Effector CD4-positive, alpha-beta T cell (primary cell): ENCODE data around the gene MGAT4B.
A peak's percentile ranks its signal among the peaks of the same experiment; 100 is the strongest.

ENCODE experiments used
- DNase-seq: peaks from one replicate; pipeline ENCODE4 v3.0.0-alpha.2; 2020

Gene MGAT4B

DNA sequence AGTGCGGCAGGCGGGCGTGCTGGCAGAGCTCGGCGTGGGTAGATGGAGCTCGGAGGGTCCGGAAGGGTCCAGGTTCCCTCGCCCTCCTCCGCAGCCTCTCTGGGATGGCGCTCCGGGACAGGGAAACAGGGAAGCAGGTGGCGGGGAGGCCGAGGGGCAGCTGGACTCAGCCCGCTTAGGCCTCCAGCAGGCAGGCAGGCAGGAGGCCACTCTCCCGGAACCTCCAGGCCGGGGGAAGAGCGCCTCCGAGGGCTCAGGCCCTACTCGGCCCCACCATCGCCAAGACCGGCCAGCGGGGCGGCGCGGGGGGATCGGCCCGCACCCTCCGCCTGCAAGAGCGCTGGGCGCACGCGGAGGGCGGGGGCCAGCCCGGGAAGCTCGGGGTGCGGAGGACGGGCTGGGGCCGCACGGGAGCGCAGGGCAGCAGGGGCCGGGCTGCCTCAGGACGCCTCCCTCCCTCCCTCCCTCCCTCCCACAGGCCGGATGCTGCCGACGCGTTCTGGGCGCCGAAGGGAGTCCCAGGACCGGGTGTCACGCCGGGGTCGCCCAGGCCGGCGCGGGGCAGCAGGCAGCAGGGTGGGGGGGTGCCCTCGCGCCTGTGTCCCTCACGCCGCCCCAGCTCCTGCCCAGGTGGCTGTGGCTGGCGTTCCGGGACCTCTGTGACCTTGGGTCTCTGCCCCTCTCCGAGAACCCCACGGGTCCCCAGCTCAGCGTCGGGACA lies 977 bp downstream of the MGAT4B start:
- no peak for DNase-seq

DNA sequence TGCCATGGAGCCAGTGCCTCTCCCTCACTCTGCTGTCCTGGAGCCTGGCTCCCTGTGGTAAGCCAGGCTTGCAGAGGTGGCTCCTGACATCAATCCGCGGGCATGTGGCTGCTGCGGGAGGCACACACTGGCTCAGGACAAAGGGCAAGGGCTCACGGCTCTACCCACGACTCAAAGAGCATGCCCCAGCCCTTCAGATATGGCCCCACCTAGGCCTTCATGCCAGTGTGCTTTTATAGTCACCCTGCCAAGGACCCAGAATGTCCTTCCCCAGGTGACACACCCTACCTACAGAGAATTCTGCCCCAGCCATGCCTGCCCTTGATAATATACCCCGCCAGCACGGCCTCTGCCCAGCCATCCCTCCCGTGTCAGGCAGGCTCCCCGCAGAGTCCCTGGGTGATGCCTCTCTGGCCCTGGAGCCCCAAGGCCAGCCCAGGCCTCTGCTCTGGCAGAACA lies 1.6 kb downstream of the MGAT4B start:
- DNase-seq, result no peak

DNA sequence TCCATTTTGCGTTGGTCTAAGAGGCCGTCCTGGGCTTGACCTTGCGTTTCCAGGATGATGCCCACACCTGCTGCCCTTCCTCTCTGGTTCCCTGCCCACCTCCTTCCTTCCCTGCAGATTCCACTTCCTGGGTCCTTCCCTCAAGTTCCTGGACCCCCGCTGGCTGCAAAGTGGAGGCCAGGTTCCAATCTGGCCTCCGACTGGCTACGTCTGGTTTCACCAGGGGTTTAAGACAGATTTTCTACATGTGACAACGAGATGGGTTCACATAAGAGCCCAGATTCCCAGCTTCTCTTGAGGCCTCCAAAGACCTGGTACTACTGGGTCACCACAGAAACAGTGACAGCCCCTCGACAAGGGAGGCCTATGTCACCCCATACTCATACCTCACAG lies 2.1 kb downstream of the MGAT4B start:
- DNase-seq, result no peak

DNA sequence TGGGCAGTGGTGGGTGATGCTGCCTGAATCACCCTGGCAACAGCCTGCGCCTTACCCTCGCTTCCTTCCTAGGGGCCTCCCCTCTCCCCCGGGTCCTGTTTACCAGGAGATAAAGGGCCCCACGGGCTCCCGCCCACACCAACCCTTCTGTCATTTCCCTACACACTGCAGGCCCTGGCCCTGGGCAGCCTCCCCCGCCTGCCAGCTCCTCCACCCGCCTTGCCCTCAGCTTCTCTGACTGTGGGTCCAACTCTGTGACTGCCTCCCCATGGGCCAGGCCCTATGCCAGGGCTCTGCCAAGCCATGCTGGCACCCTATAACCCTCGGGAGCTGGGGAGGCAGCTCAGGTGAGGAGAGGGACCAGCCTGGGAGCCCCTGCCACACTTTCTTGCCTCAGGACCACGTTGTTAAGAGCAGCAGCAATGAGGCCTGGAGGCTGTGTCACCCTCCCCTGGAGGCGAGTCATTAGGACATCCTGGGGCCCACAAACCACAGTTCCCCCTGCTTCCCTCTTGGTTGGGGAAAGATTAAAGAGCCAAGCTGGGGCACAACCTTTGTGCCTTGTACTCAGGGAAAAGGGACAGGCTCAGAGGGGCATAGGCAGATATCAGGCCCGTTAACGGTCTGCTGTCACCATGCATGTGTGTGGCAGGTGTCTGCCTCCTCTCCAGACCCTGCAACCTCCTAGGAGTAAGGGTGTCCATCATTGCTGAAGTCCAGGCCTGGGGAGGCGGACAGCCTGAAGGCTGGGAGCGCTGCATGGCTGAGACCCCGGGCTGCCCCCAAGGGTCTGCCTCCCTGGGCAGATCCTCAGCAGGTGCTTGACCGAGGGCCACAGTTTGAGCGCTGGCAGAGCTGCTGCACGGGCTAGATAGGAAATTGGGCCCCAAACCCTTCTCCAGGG lies 2.8 kb downstream of the MGAT4B start:
- DNase-seq, result no peak

DNA sequence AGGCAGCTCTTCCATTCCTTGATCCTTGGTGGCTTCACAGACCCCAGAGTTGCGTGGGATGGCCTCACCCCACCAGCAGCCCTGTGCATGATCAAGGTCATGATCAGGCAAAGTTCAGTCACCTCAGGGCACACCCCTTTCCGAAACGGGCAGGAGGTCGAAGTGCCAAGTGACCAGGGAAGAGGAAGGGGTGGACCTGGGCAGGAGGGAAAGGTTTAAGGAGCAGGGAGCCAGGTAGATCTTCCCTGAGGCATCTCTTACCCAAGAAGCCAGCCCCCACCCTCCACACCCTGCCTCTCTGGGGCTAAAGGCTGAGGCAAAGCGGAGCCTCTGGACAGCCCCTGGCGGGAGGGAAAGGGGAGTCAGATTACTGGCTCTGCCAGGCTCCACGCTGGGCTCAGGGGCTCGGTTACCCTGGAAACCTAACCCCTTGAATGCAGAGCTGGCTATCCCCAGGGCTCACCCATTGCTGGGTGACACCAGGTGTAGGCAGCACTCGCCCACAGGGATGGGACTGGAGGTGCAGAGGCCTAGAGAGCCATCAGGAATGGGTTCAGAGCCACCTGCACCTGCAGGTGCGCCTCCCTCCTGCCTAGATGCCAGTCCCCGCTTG lies 3.6 kb downstream of the MGAT4B start:
- no peak for DNase-seq

DNA sequence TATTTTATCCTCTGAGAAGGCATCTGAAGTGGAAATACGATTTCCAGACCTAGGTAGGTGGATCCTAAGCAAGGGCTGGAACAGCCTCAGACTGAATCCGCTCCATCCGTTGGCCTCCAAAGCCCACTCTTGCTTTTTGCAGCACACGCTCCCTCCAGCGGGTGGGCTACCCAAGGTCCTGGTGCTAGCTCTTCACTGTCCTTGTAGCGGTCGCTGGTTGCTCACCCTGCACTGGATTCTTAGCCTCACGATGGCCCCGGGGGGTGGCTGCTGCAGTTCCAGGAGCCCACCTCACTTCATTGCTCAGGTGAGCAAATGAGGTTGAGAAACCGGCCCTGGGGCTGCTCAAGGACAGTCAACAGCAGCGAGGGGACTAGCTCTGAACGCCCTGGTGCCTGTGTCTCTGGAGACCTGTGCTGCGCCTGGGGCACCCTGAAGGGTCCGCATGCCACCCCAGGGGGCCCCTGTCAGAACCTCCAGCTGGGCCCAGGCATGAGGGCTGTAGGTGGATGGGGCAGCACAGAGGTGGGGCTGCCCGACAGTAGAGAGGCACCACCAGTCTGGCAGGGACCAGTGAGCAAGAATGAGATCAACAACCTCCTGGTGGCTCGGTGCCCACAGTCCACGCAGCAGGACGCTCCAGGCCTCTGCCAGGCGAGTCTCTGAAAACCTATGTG lies 4.3 kb downstream of the MGAT4B start:
- DNase-seq, result no peak

DNA sequence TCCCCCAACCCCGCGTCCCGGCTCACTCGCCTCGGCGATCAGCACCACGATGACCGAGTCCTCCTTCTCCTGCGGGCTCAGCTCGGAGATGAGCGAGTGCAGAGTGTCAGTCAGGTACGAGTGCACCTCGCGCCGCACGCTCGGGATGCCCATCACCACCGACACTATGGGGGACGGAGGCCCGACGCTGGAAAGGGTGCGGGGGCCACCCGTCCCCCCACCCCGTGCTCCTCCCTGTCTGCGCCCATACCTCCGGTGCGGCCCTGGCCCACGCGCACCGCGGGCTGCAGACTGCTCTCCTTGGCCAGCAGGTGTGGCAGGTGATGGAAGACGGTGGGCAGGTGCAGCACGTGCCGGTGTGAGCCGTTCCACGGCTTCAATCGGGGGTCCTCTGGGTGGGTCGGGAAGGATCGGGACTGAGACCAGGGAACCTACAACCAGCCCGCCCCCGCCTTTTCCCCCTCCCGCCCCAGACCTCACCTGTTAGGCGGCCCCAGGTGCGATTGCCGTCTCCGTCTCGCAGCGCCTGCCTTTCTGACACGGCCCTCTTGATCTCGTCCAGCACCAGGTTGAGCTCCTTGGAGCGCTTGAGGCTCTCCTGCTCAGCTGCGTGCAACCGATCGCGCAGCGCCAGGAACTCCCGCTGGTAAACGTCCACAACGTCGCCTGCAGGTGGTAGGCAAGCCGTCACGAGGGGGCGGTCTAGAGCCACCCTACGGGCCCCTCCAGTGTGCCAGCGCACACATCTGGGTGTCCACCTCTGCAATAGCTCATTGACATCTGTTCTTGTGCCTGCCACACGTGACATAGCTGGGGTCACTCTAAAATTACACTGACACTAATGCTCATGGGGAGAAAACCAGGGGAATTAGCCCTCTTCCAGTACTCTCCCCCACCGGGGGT lies 5.1 kb downstream of the MGAT4B start:
- peak; percentile 79 for DNase-seq

DNA sequence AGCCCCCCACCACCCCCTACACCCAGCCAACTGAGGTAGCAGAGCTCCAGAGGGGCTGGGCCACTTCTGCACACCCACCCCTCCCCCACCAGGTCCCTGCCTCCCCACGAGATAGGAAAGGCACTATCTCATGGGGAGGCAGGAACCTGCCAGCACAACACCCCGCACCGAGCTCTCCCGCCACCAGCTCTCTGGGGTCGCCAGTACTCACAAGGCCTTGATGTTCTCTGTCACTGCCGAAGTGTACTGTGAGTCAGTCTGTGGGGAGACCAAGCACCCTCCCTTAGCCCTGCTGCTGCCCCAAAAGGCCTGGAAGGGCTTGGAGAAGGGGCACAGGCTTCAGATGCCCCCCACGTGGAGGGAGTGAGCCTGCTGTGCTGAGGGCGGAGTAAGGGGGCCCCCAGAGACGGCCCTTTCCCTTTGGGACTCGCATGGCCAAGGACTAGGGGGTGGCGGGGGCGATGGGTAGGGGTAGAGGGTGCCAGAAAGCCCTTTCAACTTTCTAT lies 5.9 kb downstream of the MGAT4B start:
- no peak for DNase-seq

DNA sequence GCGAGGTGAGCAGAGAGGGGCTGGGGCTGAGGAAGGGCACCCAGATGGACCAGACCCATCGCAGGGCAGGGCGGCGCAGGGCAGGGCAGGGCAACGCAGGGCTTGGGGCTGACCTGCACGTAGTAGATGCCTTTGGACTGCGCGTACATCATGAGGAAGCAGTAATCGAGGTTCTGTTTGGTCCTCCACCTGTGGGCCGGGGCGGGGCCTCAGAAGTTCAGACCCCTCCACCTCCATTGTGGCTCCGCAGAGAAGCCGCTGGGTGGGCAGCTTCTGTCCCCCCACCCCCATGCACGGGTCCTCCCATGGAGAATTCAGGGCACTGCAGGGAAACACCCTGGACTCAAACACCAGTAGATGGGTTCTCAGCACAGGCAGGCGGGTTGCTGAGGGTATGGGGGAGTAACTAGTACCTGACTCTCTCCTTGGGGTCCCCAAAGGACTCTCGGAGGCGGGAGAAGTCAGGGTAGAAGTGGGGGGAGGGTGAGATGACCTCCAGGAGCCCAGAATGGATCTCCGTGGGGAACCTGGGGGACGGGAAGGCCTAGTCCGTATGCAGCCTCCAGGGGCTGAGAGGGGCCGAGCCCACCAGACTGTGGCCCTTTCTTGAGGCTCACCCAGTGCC lies 6.5 kb downstream of the MGAT4B start:
- no peak for DNase-seq

DNA sequence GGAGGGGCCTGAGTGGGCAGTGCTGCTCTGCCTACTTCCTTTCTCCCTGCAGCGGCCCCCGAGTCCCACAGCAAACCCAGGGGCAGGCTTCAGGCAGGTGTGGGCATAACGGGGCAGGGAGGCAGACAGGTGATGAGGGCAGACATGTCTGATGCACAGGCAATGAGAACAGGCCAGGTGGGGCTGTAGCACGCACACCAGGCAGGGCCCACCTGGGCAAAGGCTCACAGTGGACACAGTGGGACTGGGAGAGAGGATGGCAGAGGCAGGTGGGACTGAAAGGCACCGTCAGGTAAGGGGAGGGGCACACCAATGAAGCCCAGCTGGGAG lies 7.1 kb downstream of the MGAT4B start:
- no peak for DNase-seq

DNA sequence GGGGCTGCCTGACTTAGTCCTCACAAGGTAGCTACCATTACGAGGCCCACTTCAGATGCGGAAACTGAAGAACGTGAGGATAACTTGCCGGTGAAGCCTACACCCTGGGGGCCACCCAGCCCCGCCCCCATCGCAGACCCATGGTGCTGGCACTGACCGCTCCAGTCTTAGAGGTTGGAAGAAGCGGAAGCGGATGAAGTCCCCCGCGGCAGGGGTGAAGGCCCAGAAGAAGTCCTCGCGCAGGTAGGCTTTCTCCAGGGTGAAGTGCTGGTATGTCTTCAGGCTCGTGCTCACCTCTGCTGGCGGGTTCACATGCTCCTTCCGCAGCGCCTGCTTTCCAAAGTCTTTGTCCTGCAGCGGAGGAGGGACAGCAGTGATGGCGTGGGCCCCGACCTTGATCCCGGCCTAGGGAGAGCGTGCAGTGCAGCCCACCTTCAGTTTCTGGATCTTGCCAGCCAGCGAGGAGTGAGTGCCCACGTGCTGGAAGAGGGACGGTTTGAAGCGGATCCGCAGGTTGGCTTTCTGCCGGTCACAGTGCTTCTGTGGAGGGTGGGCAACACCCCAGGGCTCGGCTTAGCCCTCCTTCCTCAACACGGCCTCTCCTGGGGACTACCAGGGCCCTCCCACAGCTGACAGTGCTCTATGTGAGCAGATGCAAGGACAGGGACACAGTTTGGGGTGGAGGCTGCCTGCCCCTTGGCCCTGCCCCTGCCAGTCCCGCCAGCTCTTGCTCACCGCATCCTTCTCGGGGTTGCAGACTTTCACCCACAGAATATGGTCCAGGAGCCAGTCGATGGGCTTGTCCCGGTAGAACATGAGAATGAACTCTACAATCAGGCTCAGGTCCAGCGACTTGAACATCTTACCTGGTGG lies 7.7 kb downstream of the MGAT4B start:
- no peak for DNase-seq

DNA sequence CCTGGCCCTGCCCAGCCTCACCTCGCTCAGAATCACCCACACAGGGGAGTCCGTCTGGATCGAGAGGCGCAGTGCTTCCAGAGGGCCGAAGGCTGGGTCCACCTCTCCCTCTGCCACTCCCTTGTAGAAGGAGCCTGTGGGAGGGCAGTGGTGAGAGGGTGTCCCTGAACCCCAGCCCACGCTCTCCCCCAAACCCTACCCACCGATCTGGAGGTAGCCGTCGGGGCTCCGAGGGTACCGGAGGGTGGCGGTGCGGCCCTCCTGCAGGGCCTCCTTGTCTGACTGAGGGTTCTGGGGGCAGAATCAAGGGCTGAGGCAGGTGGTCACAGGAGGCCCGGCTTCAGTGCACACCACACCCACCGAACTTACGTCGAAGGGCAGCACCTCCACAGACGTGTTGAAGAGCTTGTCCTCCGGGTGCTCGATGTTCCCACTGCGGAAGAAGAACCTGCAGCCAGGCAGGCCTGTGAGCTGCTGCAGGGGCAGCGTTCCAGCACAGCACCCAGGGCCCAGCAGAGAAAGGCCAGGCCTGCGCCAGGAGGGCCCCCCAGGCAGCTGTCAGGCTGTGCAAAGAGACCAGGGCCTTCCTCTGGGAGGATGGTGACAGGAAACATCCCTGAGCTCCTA lies 8.4 kb downstream of the MGAT4B start:
- no peak for DNase-seq

DNA sequence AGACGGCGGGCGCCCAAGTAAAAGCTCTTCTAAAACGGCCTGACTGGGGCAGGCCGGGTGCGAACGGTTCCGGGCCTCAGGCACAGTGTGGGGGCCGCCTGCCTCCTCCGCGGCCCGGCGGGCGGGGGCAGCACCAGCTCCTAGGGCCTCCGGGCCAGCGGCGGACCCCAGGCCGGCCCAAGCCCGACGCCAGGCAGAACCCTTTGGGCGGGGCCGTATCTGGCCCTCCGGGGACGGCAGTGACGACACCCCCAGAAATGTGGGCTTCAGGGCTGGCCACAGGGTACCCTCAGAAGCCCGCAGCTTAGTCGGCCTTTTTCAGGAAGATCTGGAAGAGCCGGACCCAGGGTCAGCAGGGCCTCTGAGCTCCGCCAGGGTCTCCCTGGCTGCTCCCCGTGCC lies 8.9 kb downstream of the MGAT4B start:
- DNase-seq, result no peak

DNA sequence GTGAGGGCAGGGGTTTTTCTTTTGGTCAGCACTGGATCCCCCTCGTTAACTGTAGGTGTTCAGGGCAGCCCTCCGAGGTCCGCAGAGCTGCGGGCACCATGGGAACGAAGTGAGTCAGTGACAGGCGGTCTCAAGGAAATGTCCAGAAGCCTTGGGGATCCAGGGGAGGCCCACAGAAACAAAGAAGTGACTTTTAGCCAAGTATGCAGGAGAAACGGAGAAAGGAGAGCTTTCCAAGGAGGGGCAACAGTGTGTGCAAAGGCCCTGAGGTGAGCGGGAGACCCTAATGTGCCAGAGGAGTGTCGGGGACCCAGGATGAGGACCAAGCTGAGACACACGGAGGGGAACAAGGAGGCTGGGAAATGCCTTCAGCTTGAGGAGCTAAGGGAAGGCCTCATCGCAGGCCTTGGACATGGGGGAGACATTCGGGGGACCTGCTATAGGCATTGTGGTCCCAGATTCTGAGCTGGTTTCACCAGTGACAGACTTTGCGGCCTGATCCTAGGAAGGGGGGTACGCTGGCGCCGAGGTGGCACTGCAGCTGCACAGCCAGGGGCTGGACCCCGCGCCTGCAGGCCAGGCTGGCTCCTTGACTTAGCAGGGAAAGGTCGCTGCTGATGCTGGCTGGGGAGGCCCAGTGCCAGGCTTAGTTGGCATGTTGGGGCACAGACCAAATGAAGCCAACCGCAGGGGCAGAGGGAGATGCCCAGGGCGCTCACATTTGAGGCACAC lies 9.6 kb downstream of the MGAT4B start:
- no peak for DNase-seq

DNA sequence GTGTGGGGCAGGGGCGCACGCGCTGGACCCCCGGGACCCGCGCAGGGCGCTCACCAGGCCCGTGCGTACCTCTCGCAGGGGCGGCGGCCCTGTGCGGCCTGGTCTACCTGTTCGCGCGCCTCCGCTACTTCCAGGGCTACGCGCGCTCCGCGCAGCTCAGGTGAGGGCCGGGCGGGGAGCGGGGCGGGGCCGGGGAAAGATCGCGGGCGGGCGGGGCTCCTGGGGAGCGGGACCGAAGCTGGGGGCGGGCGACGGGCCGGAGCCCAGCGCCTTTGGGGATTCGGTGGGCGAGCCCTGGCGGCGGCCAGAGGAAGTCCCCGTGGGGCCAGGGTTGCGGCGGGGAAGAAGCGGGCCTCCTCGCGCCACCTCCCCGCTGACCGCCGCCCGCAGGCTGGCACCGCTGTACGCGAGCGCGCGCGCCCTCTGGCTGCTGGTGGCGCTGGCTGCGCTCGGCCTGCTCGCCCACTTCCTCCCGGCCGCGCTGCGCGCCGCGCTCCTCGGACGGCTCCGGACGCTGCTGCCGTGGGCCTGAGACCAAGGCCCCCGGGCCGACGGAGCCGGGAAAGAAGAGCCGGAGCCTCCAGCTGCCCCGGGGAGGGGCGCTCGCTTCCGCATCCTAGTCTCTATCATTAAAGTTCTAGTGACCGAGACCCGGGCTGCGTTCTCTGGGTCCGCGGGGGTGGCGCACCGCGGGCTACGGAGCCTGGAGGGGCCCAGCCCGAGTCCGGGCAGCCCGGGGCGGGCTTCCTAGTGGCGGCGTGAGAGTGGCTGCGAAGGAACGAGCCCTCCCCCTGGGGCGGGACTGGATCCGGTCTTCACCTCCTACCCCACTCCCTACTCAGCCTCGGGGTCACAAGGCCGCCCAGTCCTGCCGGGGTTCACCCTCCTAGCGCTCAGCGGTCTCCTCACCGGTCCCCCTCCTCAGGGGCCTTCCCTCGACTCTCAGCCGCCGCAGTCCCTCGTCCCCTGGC lies 10.5 kb downstream of the MGAT4B start:
- DNase-seq, result peak; percentile 58

DNA sequence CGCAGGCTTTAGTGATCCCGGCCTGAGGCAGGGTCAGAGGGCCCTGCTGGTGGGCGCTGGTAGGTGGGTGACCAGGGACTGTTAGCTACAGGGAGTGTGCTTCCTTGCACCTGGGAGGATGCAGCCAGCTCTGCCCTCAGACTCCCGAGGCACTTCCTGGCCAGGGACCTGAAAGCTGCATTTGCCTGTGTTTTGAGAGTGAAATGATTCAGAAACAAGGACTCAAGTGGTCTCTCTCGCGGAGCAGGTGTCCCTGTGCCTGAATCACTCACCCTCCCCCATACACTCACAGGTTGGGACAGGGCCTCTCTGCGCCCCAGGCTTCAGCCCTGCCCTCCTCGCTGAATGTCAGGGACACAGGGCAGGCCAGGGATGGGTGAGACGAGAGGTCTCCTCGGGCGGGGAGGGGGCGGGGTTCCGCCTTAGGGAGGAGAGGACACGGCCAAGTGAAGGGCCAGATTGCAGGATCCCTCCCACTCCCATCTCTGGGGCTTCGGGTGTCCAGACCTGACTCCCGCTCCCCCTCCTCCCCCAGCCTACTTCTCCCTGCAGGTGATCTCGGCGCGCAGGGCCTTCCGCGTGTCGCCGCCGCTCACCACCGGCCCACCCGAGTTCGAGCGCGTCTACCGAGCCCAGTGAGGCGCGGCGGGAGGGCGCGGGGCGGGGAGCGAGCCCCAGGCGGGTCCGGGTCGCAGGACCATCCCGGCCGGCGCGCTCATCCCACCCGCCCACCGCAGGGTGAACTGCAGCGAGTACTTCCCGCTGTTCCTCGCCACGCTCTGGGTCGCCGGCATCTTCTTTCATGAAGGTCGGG lies 11.4 kb downstream of the MGAT4B start:
- no peak for DNase-seq

DNA sequence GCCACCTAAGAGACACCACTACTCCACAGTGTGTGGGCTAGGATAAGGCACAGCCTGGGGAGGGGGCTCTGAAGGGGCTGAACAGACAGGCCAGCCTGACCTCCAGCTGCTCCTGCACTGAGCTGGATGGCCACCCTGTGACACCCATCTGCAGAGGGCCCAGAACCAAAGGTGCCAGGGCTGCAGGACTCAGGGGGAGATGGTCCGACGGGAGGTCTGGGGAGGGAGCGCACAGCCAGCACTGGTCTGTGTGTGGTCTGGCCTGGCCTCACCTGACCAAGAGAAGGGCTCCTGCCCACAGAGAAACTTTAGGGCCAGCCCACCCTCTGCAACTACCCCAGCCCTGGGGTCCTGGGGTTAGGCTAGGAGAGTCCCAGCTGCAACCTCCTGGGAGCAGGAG lies 12.1 kb downstream of the MGAT4B start:
- DNase-seq, result no peak
